Measurements from ENCODE around the gene CFL1.
"Not testable (repeated sequence)": the region's sequence is repeated elsewhere in the genome, so short reads cannot be mapped to it uniquely, and the experiment has no call there.

The CFL1 gene

DNA sequence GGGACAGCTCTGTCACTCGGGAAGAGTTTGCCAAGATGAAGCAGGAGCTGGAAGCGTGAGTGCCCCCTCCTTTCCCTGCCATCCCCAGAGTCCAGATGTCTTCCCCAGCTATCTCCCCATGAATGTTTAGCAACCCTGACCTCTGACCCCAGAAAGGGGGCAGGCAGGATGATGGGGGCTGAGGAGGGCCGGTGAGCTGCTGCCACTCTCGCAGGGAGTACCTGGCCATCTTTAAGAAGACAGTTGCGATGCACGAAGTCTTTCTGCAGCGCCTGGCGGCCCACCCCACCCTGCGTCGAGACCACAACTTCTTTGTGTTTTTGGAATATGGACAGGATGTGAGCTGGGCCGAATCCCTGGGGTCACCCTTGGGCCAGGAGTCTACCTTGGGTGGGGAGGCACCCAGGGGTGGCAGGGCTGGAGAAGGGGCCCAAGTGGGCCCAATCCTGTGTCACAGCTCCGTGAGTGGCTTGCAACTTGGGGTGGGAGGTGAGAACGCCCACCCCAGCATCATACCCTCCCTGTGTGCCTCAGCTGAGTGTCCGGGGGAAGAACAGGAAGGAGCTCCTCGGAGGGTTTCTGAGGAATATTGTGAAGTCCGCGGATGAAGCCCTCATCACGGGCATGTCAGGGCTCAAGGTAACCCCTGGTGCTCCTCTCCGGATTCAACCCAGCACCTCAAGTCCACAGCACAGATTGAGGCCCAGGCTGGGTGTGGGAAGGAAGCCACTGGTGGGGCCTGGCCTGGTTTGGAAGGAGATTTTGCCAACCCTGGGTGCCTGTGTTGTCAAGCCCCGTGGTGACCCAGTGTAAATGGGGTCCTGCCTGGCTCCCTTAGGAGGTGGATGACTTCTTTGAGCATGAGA, 7.5 kb downstream of the CFL1 start:
- Histone ChIP-seq H3K36me3 (ENCODE audit: control insufficient read depth, insufficient read depth, low read length) (no peaks in the 10 kb centered on the region), H3K9me3 (ENCODE audit: control insufficient read depth, low read length) (no peaks in the 10 kb centered on the region), H2AFZ (no peak overlapping the region), H3K9ac (no peak overlapping the region), H3K27ac (no peak overlapping the region), H3K4me2 (ENCODE audit: low read length) (no peak overlapping the region), H3K4me1 (no peaks in the 10 kb centered on the region), H3K79me2 (no peaks in the 10 kb centered on the region), H3K4me3 (ENCODE audit: low read depth, low read length) (no peak overlapping the region), H3K27me3 (ENCODE audit: control insufficient read depth, insufficient read depth, low read length) (no peaks in the 10 kb centered on the region)
- TF ChIP-seq, protein P1, sequence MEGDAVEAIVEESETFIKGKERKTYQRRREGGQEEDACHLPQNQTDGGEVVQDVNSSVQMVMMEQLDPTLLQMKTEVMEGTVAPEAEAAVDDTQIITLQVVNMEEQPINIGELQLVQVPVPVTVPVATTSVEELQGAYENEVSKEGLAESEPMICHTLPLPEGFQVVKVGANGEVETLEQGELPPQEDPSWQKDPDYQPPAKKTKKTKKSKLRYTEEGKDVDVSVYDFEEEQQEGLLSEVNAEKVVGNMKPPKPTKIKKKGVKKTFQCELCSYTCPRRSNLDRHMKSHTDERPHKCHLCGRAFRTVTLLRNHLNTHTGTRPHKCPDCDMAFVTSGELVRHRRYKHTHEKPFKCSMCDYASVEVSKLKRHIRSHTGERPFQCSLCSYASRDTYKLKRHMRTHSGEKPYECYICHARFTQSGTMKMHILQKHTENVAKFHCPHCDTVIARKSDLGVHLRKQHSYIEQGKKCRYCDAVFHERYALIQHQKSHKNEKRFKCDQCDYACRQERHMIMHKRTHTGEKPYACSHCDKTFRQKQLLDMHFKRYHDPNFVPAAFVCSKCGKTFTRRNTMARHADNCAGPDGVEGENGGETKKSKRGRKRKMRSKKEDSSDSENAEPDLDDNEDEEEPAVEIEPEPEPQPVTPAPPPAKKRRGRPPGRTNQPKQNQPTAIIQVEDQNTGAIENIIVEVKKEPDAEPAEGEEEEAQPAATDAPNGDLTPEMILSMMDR (IDR thresholded peaks at IDR 0.05) = no peak

DNA sequence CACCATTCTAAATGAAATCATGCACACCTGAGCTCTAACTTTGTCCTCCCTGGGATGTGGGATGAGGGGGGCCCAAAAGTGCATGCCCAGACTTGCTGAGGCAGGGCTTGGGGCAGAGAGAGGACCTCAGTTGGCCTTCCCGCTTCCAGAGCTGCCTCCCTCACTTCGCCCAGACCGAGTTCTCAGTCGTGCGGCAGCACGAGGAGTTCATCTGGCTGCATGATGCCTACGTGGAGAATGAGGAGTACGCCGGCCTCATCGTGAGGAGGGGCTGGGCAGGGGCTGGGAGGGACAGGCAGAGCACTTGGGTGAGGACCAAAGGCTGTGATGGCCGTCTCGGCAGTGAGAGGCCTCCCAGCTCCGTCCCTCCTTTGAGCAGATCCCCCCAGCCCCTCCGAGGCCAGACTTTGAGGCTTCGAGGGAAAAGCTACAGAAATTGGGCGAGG, 8.2 kb downstream of the CFL1 start:
- no peaks in the 10 kb centered on the region for H3K79me2 ChIP-seq
- H3K4me3 ChIP-seq (ENCODE audit: low read depth, low read length) = no peak overlapping the region
- H3K9me3 ChIP-seq (ENCODE audit: control insufficient read depth, low read length) = no peaks in the 10 kb centered on the region
- TF ChIP-seq, protein P1 (IDR thresholded peaks at IDR 0.05) = no peak
- no peak overlapping the region for H3K9ac ChIP-seq
- H3K27me3 ChIP-seq (ENCODE audit: control insufficient read depth, insufficient read depth, low read length) = no peaks in the 10 kb centered on the region
- H3K4me2 ChIP-seq (ENCODE audit: low read length) = no peak overlapping the region
- no peaks in the 10 kb centered on the region for H3K36me3 ChIP-seq (ENCODE audit: control insufficient read depth, insufficient read depth, low read length)
- H2AFZ ChIP-seq = no peak overlapping the region
- H3K27ac ChIP-seq = no peak overlapping the region
- H3K4me1 ChIP-seq = no peaks in the 10 kb centered on the region

DNA sequence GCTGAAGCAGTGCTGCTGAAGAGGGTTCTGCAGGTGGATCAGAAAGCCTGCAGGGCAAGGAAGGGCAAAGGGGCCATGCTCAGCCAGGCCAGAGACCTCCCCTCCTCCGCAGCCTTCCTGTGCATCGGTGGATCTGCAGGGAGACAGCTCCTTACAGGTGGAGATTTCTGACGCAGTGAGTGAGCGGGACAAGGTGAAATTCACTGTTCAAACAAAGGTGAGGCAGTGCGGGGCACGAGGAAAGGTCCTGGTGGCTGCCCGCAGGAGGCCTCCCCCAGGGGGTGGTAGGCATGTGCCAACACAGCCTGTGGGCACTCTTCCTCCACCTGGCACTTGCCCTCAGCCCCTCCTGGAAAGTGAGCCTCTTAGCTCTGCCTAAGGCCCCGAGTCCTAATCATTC, 8.6 kb downstream of the CFL1 start:
- TF ChIP-seq, protein P1 (IDR thresholded peaks at IDR 0.05) = no peak
- no peaks in the 10 kb centered on the region for H3K9me3 ChIP-seq (ENCODE audit: control insufficient read depth, low read length)
- H3K4me1 ChIP-seq = no peaks in the 10 kb centered on the region
- H3K36me3 ChIP-seq (ENCODE audit: control insufficient read depth, insufficient read depth, low read length) = no peaks in the 10 kb centered on the region
- no peaks in the 10 kb centered on the region for H3K27me3 ChIP-seq (ENCODE audit: control insufficient read depth, insufficient read depth, low read length)
- H3K4me3 ChIP-seq (ENCODE audit: low read depth, low read length) = no peak overlapping the region
- H3K4me2 ChIP-seq (ENCODE audit: low read length) = no peak overlapping the region
- H3K79me2 ChIP-seq = no peaks in the 10 kb centered on the region
- H3K9ac ChIP-seq = no peak overlapping the region
- H2AFZ ChIP-seq = no peak overlapping the region
- H3K27ac ChIP-seq = no peak overlapping the region

DNA sequence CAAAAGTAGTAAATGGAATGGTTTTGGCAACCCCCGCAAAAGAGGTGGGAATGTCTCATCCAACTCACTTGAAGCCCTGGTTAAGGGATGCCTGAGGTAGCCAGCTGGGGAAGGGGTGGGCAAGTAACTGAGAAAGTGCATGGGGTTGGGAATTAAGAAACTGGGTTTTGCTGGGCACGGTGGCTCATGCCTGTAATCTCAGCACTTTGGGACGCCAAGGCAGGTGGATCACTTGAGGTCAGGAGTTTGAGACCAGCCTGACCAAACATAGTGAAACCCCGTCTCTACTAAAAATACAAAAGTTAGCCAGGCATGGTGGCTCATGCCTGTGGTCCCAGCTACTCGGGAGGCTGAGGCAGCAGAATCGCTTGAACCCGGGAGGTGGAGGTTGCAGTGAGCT, 9.3 kb downstream of the CFL1 start:
- not testable (repeated sequence) for H3K4me1 ChIP-seq; H3K9me3 ChIP-seq (ENCODE audit: control insufficient read depth, low read length); H3K4me3 ChIP-seq (ENCODE audit: low read depth, low read length); H3K79me2 ChIP-seq; H3K9ac ChIP-seq; H3K27ac ChIP-seq; H2AFZ ChIP-seq; H3K4me2 ChIP-seq (ENCODE audit: low read length); H3K27me3 ChIP-seq (ENCODE audit: control insufficient read depth, insufficient read depth, low read length); H3K36me3 ChIP-seq (ENCODE audit: control insufficient read depth, insufficient read depth, low read length)

DNA sequence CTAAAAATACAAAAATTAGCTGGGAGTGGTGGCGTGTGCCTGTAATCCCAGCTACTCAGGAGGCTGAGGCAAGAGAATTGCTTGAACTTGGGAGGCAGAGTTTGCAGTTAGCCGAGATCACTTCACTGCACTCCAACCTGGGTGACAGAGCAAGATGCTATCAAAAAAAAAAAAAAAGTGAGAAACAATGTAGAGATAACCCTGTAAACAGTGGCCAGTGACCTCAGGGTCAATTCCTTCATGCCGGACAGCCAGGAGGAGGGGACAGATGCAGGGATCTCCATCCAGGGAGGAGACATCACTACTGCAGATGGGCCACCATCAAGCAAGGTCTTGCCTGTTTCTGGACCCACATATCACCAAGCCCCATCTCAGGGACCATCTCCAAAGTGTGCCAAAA, 10.2 kb downstream of the CFL1 start:
- TF ChIP-seq, protein P1 (IDR thresholded peaks at IDR 0.05) = no peak
- Histone ChIP-seq H3K4me2 (ENCODE audit: low read length) (no peak overlapping the region), H3K4me3 (ENCODE audit: low read depth, low read length) (no peak overlapping the region), H3K4me1 (no peaks in the 10 kb centered on the region), H3K9ac (no peak overlapping the region), H3K27ac (no peak overlapping the region), H3K9me3 (ENCODE audit: control insufficient read depth, low read length) (no peaks in the 10 kb centered on the region), H3K27me3 (ENCODE audit: control insufficient read depth, insufficient read depth, low read length) (no peaks in the 10 kb centered on the region), H3K36me3 (ENCODE audit: control insufficient read depth, insufficient read depth, low read length) (no peaks in the 10 kb centered on the region), H2AFZ (no peak overlapping the region), H3K79me2 (no peaks in the 10 kb centered on the region)

All from parathyroid adenoma (tissue), 2 donors.